K562 (cell line): Measurements from ENCODE around the gene ZNF169. TPM values are rescaled to one million over a fixed set of nuclear protein-coding genes. Genes with fewer than 3 reads are reported as not detected.

Source experiments
- ADNP ChIP-seq: fragments of 200-800 bp; sonication (Bioruptor generic); IDR thresholded peaks from 2 replicates; pipeline ENCODE4 v1.6.1; 2016; ENCODE audit warnings: missing genetic modification characterization, missing compliant biosample characterization
- ARNT ChIP-seq, 2 experiments: fragments of 450-650 bp; IDR thresholded peaks; 2 replicates each; pipeline ENCODE4 v1.6.1; 2016; ENCODE audit warnings: mild to moderate bottlenecking in 1 of 2
- E2F3 ChIP-seq: fragments of 250-450 bp; sonication (Bioruptor Pico); IDR thresholded peaks from 2 replicates; pipeline ENCODE4 v1.4.0; 2020; ENCODE audit warnings: mild to moderate bottlenecking
- EGR1 ChIP-seq: fragments of 450-650 bp; conservative IDR thresholded peaks from 2 replicates; pipeline ENCODE4 v1.6.1; 2017; ENCODE audit warnings: mild to moderate bottlenecking
- GTF2E2 ChIP-seq: fragments of 200-800 bp; sonication (Bioruptor generic); IDR thresholded peaks from 2 replicates; pipeline ENCODE4 v1.6.1; 2016; ENCODE audit warnings: missing genetic modification characterization, missing compliant biosample characterization
- HNRNPLL ChIP-seq: fragments of 200-400 bp; formaldehyde crosslinking; IDR thresholded peaks from 2 replicates; pipeline ENCODE4 v1.6.1; 2017; ENCODE audit warnings: low read length, low read depth, mild to moderate bottlenecking; ENCODE audit not compliant: poor library complexity, severe bottlenecking
- ILF3 ChIP-seq: fragments of 450-650 bp; IDR thresholded peaks from 2 replicates; pipeline ENCODE4 v1.6.1; 2018; ENCODE audit warnings: antibody characterized with exemption, mild to moderate bottlenecking, moderate library complexity, borderline replicate concordance
- MGA ChIP-seq: fragments of 450-650 bp; IDR thresholded peaks from 2 replicates; pipeline ENCODE4 v1.6.1; 2016; ENCODE audit warnings: mild to moderate bottlenecking, moderate library complexity
- MIER1 ChIP-seq: fragments of 450-650 bp; IDR thresholded peaks from 2 replicates; pipeline ENCODE4 v1.6.1; 2016; ENCODE audit warnings: antibody characterized with exemption, mild to moderate bottlenecking, low read depth
- NR1H2 ChIP-seq: sonication (generic); formaldehyde crosslinking; IDR thresholded peaks from 2 replicates; pipeline ENCODE4 v1.4.0; 2020; ENCODE audit warnings: mild to moderate bottlenecking, missing genetic modification reagents
- PYGO2 ChIP-seq: fragments of 450-650 bp; IDR thresholded peaks from 2 replicates; pipeline ENCODE4 v1.6.1; 2016; ENCODE audit warnings: mild to moderate bottlenecking, missing genetic modification characterization, moderate library complexity, missing compliant biosample characterization
- RBBP5 ChIP-seq: fragments of 200-600 bp; sonication (generic); IDR thresholded peaks from 2 replicates; pipeline ENCODE4 v1.6.1; 2012; ENCODE audit warnings: borderline replicate concordance, mild to moderate bottlenecking, low read length, control low read depth, inconsistent platforms; ENCODE audit not compliant: insufficient read depth, poor library complexity, severe bottlenecking
- SIN3B ChIP-seq: fragments of 450-650 bp; IDR thresholded peaks from 2 replicates; pipeline ENCODE4 v1.6.1; 2017; ENCODE audit warnings: low read depth, mild to moderate bottlenecking, moderate library complexity
- SUPT5H ChIP-seq: fragments of 450-650 bp; IDR thresholded peaks from 2 replicates; pipeline ENCODE4 v1.6.1; 2016
- ZNF197 ChIP-seq: fragments of 200-800 bp; sonication (Bioruptor generic); IDR thresholded peaks from 2 replicates; pipeline ENCODE4 v1.6.1; 2016; ENCODE audit warnings: low read depth, missing genetic modification characterization, missing compliant biosample characterization
- polyA plus RNA-seq, 8 experiments: library from polyadenylated mRNA; depleted of rRNA in 4 of 8; stranded (reverse) in 5 of 8; unstranded in 3 of 8; fragments of >200 nt; fragmentation: Nextera tagmentation in 2 of 8; fragmentation: Illumina TruSeq in 1 of 8; extraction: Ambion mirVana in 2 of 8; extraction: Trizol in 1 of 8; gene quantifications; 2 replicates each; pipeline versions ENCODE4 v1.2.1 to v1.2.3, GENCODE V29; 2011 to 2014; ENCODE audit warnings: inconsistent platforms in 1 of 8, missing spikeins in 1 of 8
- total RNA-seq, 7 experiments: library from RNA; depleted of rRNA in 6 of 7; stranded (reverse); fragments of >200 nt in 6 of 7; fragmentation: Illumina TruSeq in 2 of 7; extraction: Trizol in 2 of 7; gene quantifications; 2 replicates each; pipeline versions ENCODE4 v1.2.1 to v1.2.3, GENCODE V29; 2011 to 2021; ENCODE audit warnings: low replicate concordance in 1 of 7

The ZNF169 gene
- total and polyA plus RNA-seq, 9 of the 15 experiments (the other 6 are each of a cell fraction or from before 2014, with no cell fraction given), result 2.0 to 16.2 (median 5.6) TPM

DNA sequence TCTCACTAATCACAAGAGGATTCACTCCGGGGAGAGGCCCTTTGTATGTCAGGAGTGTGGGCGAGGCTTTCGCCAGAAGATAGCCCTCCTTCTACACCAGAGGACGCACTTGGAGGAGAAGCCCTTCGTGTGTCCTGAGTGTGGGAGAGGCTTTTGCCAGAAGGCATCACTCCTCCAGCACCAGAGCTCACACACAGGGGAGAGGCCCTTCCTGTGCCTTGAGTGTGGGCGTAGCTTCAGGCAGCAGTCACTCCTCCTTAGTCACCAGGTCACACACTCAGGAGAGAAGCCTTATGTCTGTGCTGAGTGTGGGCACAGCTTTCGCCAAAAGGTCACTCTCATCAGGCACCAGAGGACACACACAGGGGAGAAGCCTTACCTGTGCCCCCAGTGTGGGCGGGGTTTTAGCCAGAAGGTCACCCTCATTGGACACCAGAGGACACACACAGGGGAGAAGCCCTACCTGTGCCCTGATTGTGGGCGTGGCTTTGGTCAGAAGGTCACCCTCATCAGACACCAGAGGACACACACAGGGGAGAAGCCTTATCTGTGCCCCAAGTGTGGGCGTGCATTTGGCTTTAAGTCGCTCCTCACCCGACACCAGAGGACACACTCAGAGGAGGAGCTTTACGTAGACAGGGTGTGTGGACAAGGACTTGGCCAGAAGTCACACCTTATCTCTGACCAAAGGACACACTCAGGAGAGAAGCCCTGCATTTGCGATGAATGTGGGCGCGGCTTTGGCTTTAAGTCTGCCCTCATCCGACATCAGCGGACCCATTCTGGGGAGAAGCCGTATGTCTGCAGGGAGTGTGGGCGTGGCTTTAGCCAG is 41.6 kb downstream of the ZNF169 start (continued):
- TF ChIP-seq HNRNPLL, result peak; percentile 93
- TF ChIP-seq SIN3B, result no peak
- no peak for TF ChIP-seq ZNF197
- TF ChIP-seq EGR1, result peak; percentile 87
- TF ChIP-seq SUPT5H, result no peak
- TF ChIP-seq PYGO2 (tag), result no peak
- no peak for TF ChIP-seq ARNT (IDR thresholded peaks at IDR 0.05)
- TF ChIP-seq MGA, result no peak
- TF ChIP-seq E2F3 (CRISPR knock-in tag), result no peak
- no peak for TF ChIP-seq NR1H2 (CRISPR knock-in tag)
- no peak for TF ChIP-seq RBBP5
- no peak for TF ChIP-seq ILF3
- no peak for TF ChIP-seq MIER1
- TF ChIP-seq GTF2E2, result no peak
- TF ChIP-seq ADNP, result no peak
